Keratinocyte (primary cell): ENCODE data around the gene PHLPP2. TPM values are rescaled to one million over a fixed set of nuclear protein-coding genes. Genes with fewer than 3 reads are reported as not detected.

Experiments
- DNase-seq: peaks from one replicate; pipeline ENCODE4 v3.0.0-alpha.2; 2011; ENCODE audit warnings: low read depth, missing footprints, low spot score
- FAIRE-seq: peaks from 2 replicates; lab custom pipeline; 2011; peaks lifted over from hg19 to GRCh38; lab: Jason Lieb, UNC
- H2AFZ ChIP-seq: 2 replicates; pipeline ENCODE4 v1.6.0; 2012; ENCODE audit warnings: low read length, control low read depth, inconsistent platforms; ENCODE audit not compliant: control insufficient read depth
- H3K27ac ChIP-seq: 2 replicates; pipeline ENCODE4 v1.5.1; 2011; ENCODE audit warnings: low read length; ENCODE audit not compliant: control insufficient read depth, insufficient read depth
- H3K27me3 ChIP-seq: 3 replicates; pipeline ENCODE4 v1.6.0; 2011; ENCODE audit warnings: low read length; ENCODE audit not compliant: control insufficient read depth, insufficient read depth; ENCODE audit errors: extremely low read depth
- H3K36me3 ChIP-seq, 2 experiments: 2 replicates in 1 of 2; 3 replicates in 1 of 2; pipeline ENCODE4 v1.5.1; 2011; ENCODE audit warnings: low read length in 2 of 2, mild to moderate bottlenecking in 1 of 2; ENCODE audit not compliant: control insufficient read depth in 2 of 2, insufficient read depth in 2 of 2; ENCODE audit errors: extremely low read depth in 1 of 2
- H3K4me1 ChIP-seq: 3 replicates; pipeline ENCODE4 v1.5.1; 2011; ENCODE audit warnings: low read length; ENCODE audit not compliant: control insufficient read depth, insufficient read depth; ENCODE audit errors: extremely low read depth
- H3K4me2 ChIP-seq: 3 replicates; pipeline ENCODE4 v1.6.0; 2011; ENCODE audit warnings: low read depth, low read length; ENCODE audit not compliant: control insufficient read depth, insufficient read depth; ENCODE audit errors: extremely low read depth
- H3K4me3 ChIP-seq, 3 experiments: fragments of 200-600 bp in 1 of 3; sonication (generic) in 1 of 3; 2 replicates in 2 of 3; 3 replicates in 1 of 3; pipeline ENCODE4 v1.5.1; 2011 to 2016; ENCODE audit warnings: low read length in 3 of 3, mild to moderate bottlenecking in 3 of 3, control low read depth in 2 of 3, inconsistent platforms in 1 of 3, low read depth in 1 of 3, mixed read lengths in 1 of 3, mixed run types in 1 of 3, moderate library complexity in 1 of 3; ENCODE audit not compliant: control insufficient read depth in 2 of 3, insufficient read depth in 2 of 3; ENCODE audit errors: extremely low read depth in 1 of 3
- H3K79me2 ChIP-seq: 2 replicates; pipeline ENCODE4 v1.6.0; 2012; ENCODE audit warnings: low read length; ENCODE audit not compliant: control insufficient read depth, insufficient read depth
- H3K9ac ChIP-seq: 3 replicates; pipeline ENCODE4 v1.6.0; 2011; ENCODE audit warnings: low read length; ENCODE audit not compliant: control insufficient read depth, insufficient read depth; ENCODE audit errors: extremely low read depth
- H3K9me1 ChIP-seq: 3 replicates; pipeline ENCODE4 v1.6.0; 2011; ENCODE audit warnings: low read length; ENCODE audit not compliant: control insufficient read depth, insufficient read depth; ENCODE audit errors: extremely low read depth
- H3K9me3 ChIP-seq: 2 replicates; pipeline ENCODE4 v1.5.1; 2012; ENCODE audit warnings: low read depth, low read length; ENCODE audit not compliant: control insufficient read depth
- H4K20me1 ChIP-seq: 3 replicates; pipeline ENCODE4 v1.6.0; 2011; ENCODE audit warnings: low read length; ENCODE audit not compliant: control insufficient read depth, insufficient read depth; ENCODE audit errors: extremely low read depth
- EZH2 ChIP-seq: IDR thresholded peaks from one replicate; pipeline ENCODE4 v1.6.1; 2012; ENCODE audit warnings: inconsistent platforms, mild to moderate bottlenecking, low read length, moderate library complexity
- dilution Hi-C: fragments of 300-500 bp; cut with MboI; formaldehyde crosslinking; loops from one replicate; pipeline ENCODE4 v1.7.0; 2020; ENCODE audit warnings: low sequenced_read_pairs; ENCODE audit not compliant: extremely low pct_ligation_motif_present
- polyA plus RNA-seq, 5 experiments: library from polyadenylated mRNA; depleted of rRNA in 3 of 5; stranded (reverse) in 3 of 5; stranded (forward) in 1 of 5; unstranded in 1 of 5; fragments of >200 nt; gene quantifications; 1 replicate in 1 of 5; 2 replicates in 3 of 5; 3 replicates in 1 of 5; pipeline versions ENCODE4 v1.2.1 to v1.2.3, GENCODE V29; 2011 to 2012; ENCODE audit warnings: missing spikeins in 2 of 5, low read depth in 1 of 5, low replicate concordance in 1 of 5
- TF ChIP-seq, protein P1 (sequence below), 3 experiments: IDR thresholded peaks in 1 of 3; conservative IDR thresholded peaks in 1 of 3; optimal IDR thresholded peaks in 1 of 3; 2 replicates in 2 of 3; 3 replicates in 1 of 3; pipeline versions ENCODE3 to v1.5.1; 2011; ENCODE audit warnings: low read length in 3 of 3, mild to moderate bottlenecking in 3 of 3, moderate library complexity in 2 of 3, control low read depth in 1 of 3, inconsistent platforms in 1 of 3; ENCODE audit not compliant: insufficient read depth in 2 of 3; ENCODE audit errors: extremely low read depth in 1 of 3

PHLPP2 gene
- polyA plus RNA-seq, 1 donor (not counting 4 experiments of a cell fraction or from before 2014, with no cell fraction given), result 6.5 TPM

DNA sequence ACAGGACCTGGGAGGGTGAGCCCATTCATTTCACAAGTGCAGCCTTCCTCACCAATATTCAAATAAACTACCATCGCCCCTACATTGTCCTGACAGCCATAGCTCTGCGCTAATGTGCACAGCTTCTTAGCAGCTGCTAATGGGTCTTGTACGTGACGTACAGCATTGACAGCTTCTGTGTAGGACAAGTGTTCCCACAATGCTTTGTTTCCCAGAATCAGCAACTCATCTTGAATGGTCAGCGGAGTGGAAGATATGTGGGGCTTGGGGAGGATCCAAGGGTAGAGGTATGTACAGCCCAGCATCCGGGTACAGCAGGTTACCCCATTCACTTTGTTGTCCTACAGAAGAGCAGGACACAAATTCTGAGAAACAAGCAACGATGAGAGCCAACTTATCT is 74.8 kb downstream of the PHLPP2 start:
- Histone ChIP-seq H3K9me1 (no peaks in the 10 kb centered on the region), H3K4me3 (no peak overlapping the region), H3K9me3 (no peaks in the 10 kb centered on the region), H3K4me1 (no peaks in the 10 kb centered on the region), H3K79me2 (no peaks in the 10 kb centered on the region), H3K27me3 (no peaks in the 10 kb centered on the region), H3K27ac (no peak overlapping the region), H2AFZ (no peak overlapping the region), H3K36me3 (peaks cover 16 to 21% of the 10 kb centered on the region in 2 experiments), H4K20me1 (no peaks in the 10 kb centered on the region), H3K9ac (no peak overlapping the region), H3K4me2 (no peak overlapping the region)
- FAIRE-seq (no peak), DNase-seq (no peak)
- TF ChIP-seq, protein P1, sequence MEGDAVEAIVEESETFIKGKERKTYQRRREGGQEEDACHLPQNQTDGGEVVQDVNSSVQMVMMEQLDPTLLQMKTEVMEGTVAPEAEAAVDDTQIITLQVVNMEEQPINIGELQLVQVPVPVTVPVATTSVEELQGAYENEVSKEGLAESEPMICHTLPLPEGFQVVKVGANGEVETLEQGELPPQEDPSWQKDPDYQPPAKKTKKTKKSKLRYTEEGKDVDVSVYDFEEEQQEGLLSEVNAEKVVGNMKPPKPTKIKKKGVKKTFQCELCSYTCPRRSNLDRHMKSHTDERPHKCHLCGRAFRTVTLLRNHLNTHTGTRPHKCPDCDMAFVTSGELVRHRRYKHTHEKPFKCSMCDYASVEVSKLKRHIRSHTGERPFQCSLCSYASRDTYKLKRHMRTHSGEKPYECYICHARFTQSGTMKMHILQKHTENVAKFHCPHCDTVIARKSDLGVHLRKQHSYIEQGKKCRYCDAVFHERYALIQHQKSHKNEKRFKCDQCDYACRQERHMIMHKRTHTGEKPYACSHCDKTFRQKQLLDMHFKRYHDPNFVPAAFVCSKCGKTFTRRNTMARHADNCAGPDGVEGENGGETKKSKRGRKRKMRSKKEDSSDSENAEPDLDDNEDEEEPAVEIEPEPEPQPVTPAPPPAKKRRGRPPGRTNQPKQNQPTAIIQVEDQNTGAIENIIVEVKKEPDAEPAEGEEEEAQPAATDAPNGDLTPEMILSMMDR (optimal IDR thresholded peaks at IDR 0.05 in 1 of 3, IDR thresholded peaks at IDR 0.05 in 1 of 3, conservative IDR thresholded peaks at IDR 0.05 in 1 of 3; ENCODE audit: extremely low read depth in 1 of 3, insufficient read depth in 2 of 3, low read length in 3 of 3), result no peak
- no peak for TF ChIP-seq EZH2
- dilution Hi-C loops, result no loop called here

DNA sequence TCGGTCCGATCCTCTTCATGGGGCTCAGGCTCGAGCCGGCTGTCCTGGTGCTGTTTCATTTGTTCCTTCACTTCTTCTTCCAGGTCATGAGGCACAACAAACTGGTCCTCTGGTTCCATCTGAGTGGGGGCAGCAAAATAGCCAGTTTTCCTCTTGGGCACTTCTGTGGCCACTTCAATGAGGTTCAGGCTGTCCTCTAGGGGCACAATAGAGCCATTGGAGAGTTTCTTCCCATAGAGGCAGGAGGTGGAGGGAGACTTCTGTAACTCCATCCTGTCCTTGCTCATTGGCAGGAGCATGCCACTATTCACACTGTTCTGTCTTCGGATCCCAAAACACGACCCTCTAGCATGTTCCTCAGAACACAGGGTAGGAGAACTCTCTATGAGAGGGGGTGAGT is 75.6 kb downstream of the PHLPP2 start:
- Histone ChIP-seq H3K9me1 (no peaks in the 10 kb centered on the region), H3K79me2 (no peaks in the 10 kb centered on the region), H2AFZ (no peak overlapping the region), H3K4me2 (no peak overlapping the region), H3K27ac (no peak overlapping the region), H3K4me3 (no peak overlapping the region), H3K36me3 (peaks cover 22% of the 10 kb centered on the region in 2 experiments), H3K9ac (no peak overlapping the region), H3K27me3 (no peaks in the 10 kb centered on the region), H3K9me3 (no peaks in the 10 kb centered on the region), H3K4me1 (no peaks in the 10 kb centered on the region), H4K20me1 (no peaks in the 10 kb centered on the region)
- no peak for TF ChIP-seq EZH2
- TF ChIP-seq, protein P1 (optimal IDR thresholded peaks at IDR 0.05 in 1 of 3, IDR thresholded peaks at IDR 0.05 in 1 of 3, conservative IDR thresholded peaks at IDR 0.05 in 1 of 3; ENCODE audit: extremely low read depth in 1 of 3, insufficient read depth in 2 of 3, low read length in 3 of 3), result peak; percentile 30 to 61 (median 40)
- FAIRE-seq, result no peak
- dilution Hi-C loops, result no loop called here
- DNase-seq, result no peak
